Breast epithelium (tissue), 3 donors: ENCODE results near the gene ELMO2.

Experiments used
- CTCF ChIP-seq, 3 donors: fragments of 450-650 bp; IDR thresholded peaks; one replicate each; pipeline ENCODE4 v1.5.1; 2016 to 2017; ENCODE audit warnings: antibody characterized with exemption in 3 of 3, mild to moderate bottlenecking in 3 of 3, moderate library complexity in 3 of 3
- POLR2A ChIP-seq: fragments of 450-650 bp; IDR thresholded peaks from one replicate; pipeline ENCODE4 v1.6.1; 2016; ENCODE audit warnings: antibody characterized with exemption, mild to moderate bottlenecking, moderate library complexity
- POLR2AphosphoS5 ChIP-seq, 3 donors: sonication (generic); formaldehyde crosslinking; IDR thresholded peaks; one replicate each; pipeline ENCODE4 v1.6.1; 2017; ENCODE audit warnings: antibody characterized with exemption in 3 of 3

- TF ChIP-seq CTCF (IDR thresholded peaks at IDR 0.05) = no peak
- no peak for TF ChIP-seq POLR2AphosphoS5 (IDR thresholded peaks at IDR 0.05)
- TF ChIP-seq POLR2A = no peak
Measured at GRCh38 chr20:46343975-46344357, 62.4 kb downstream of the ELMO2 start.
